ENCODE data around the gene C5AR2.

C5AR2 gene

GRCh38 chr19:47315125-47315821 is 16.7 kb upstream of the C5AR2 start:
- Histone ChIP-seq H3K27me3 (peaks cover 0 to 39% (median 21%) of the 10 kb centered on the region in 11 experiments; a peak in 17 of 22 replicates), H3K36me3 (peaks cover 0 to 89% (median 0%) of the 10 kb centered on the region in 11 experiments; a peak in 7 of 22 replicates), H3K4me2 (peak overlapping the region in 8 of 11 experiments; percentile 5 to 95 (median 57); a peak in 13 of 22 replicates), H3K9ac (peak overlapping the region in 4 of 11 experiments; percentile 23 to 69 (median 55); a peak in 6 of 22 replicates), H4K20me1 (peaks cover 0 to 7% (median 0%) of the 10 kb centered on the region in 11 experiments; a peak in 3 of 22 replicates), H3K4me3 (peak overlapping the region in 3 of 10 experiments; percentile 66 to 75 (median 73); a peak in 3 of 20 replicates), H3K9me3 (replicated peaks in 1 of 11) (peaks cover 0 to 44% (median 0%) of the 10 kb centered on the region in 11 experiments; a peak in 8 of 22 replicates), H3K4me1 (peaks cover 0 to 92% (median 25%) of the 10 kb centered on the region in 10 experiments; a peak in 16 of 20 replicates), H3K27ac (peak overlapping the region in 5 of 11 experiments; percentile 46 to 78 (median 66); a peak in 10 of 22 replicates)
- peak; percentile 69 to 97 (median 82); a peak in 20 of 22 replicates for TF ChIP-seq Cebpa-rat (IDR thresholded peaks at IDR 0.05)

- peak overlapping the region in 5 of 11 experiments; percentile 56 to 95 (median 75); a peak in 8 of 22 replicates for H3K4me2 ChIP-seq
- H3K4me1 ChIP-seq = peaks cover 0 to 97% (median 14%) of the 10 kb centered on the region in 10 experiments; a peak in 14 of 20 replicates
- peak overlapping the region in 1 of 11 experiments; percentile 48; a peak in 3 of 22 replicates for H3K9ac ChIP-seq
- peaks cover 0 to 92% (median 0%) of the 10 kb centered on the region in 11 experiments; a peak in 7 of 22 replicates for H3K36me3 ChIP-seq
- H3K4me3 ChIP-seq = peak overlapping the region in 2 of 10 experiments; percentile 18 to 23; a peak in 3 of 20 replicates
- H3K27ac ChIP-seq = peak overlapping the region in 3 of 11 experiments; percentile 66 to 78 (median 71); a peak in 5 of 22 replicates
- TF ChIP-seq Cebpa-rat (IDR thresholded peaks at IDR 0.05) = no peak
- H3K27me3 ChIP-seq = peaks cover 0 to 27% (median 8%) of the 10 kb centered on the region in 11 experiments; a peak in 12 of 22 replicates
- no peaks in the 10 kb centered on the region; a peak in 1 of 22 replicates for H4K20me1 ChIP-seq
- peaks cover 0 to 56% (median 5%) of the 10 kb centered on the region in 11 experiments; a peak in 14 of 22 replicates for H3K9me3 ChIP-seq (replicated peaks in 1 of 11)
These were observed 15.5 kb upstream of the C5AR2 start for GRCh38 chr19:47316513-47316912.

GRCh38 chr19:47319923-47320871 is 11.8 kb upstream of the C5AR2 start:
- Histone ChIP-seq H3K36me3 (peaks cover 0 to 61% (median 0%) of the 10 kb centered on the region in 11 experiments; a peak in 7 of 22 replicates), H3K27ac (peak overlapping the region in 3 of 11 experiments; percentile 17 to 99 (median 98); a peak in 5 of 22 replicates), H4K20me1 (no peaks in the 10 kb centered on the region), H3K4me1 (peaks cover 0 to 98% (median 32%) of the 10 kb centered on the region in 10 experiments; a peak in 17 of 20 replicates), H3K9me3 (replicated peaks in 1 of 11) (peaks cover 0 to 35% (median 5%) of the 10 kb centered on the region in 11 experiments; a peak in 12 of 22 replicates), H3K4me2 (peak overlapping the region in 3 of 11 experiments; percentile 46 to 97 (median 95); a peak in 6 of 22 replicates), H3K9ac (peak overlapping the region in 1 of 11 experiments; percentile 37; a peak in 1 of 22 replicates), H3K4me3 (peak overlapping the region in 2 of 10 experiments; percentile 9 to 24; a peak in 2 of 20 replicates), H3K27me3 (peaks cover 0 to under 1% (median 0%) of the 10 kb centered on the region in 11 experiments; a peak in 2 of 22 replicates)
- TF ChIP-seq Cebpa-rat (IDR thresholded peaks at IDR 0.05) = no peak

- H3K27ac ChIP-seq = peak overlapping the region in 4 of 11 experiments; percentile 21 to 99 (median 97); a peak in 7 of 22 replicates
- peak overlapping the region in 2 of 10 experiments; percentile 33 to 40; a peak in 3 of 20 replicates for H3K4me3 ChIP-seq
- peaks cover 0 to 31% (median 5%) of the 10 kb centered on the region in 11 experiments; a peak in 12 of 22 replicates for H3K9me3 ChIP-seq (replicated peaks in 1 of 11)
- peaks cover 0 to 100% (median 22%) of the 10 kb centered on the region in 10 experiments; a peak in 16 of 20 replicates for H3K4me1 ChIP-seq
- no peaks in the 10 kb centered on the region for H3K27me3 ChIP-seq
- peak overlapping the region in 3 of 11 experiments; percentile 29 to 92 (median 65); a peak in 4 of 22 replicates for H3K9ac ChIP-seq
- H4K20me1 ChIP-seq = no peaks in the 10 kb centered on the region
- peak overlapping the region in 3 of 11 experiments; percentile 95 to 98 (median 97); a peak in 6 of 22 replicates for H3K4me2 ChIP-seq
- H3K36me3 ChIP-seq = peaks cover 0 to 52% (median 0%) of the 10 kb centered on the region in 11 experiments; a peak in 7 of 22 replicates
- no peak for TF ChIP-seq Cebpa-rat (IDR thresholded peaks at IDR 0.05)
These were observed 10.3 kb upstream of the C5AR2 start for GRCh38 chr19:47321630-47322029.

GRCh38 chr19:47322058-47322457 is 9.9 kb upstream of the C5AR2 start:
- Histone ChIP-seq H3K9me3 (replicated peaks in 1 of 11) (peaks cover 0 to 30% (median 5%) of the 10 kb centered on the region in 11 experiments; a peak in 12 of 22 replicates), H3K4me1 (peaks cover 0 to 100% (median 22%) of the 10 kb centered on the region in 10 experiments; a peak in 16 of 20 replicates), H3K36me3 (peaks cover 0 to 47% (median 0%) of the 10 kb centered on the region in 11 experiments; a peak in 7 of 22 replicates), H3K27ac (peak overlapping the region in 4 of 11 experiments; percentile 21 to 99 (median 97); a peak in 7 of 22 replicates), H3K27me3 (no peaks in the 10 kb centered on the region), H3K9ac (peak overlapping the region in 3 of 11 experiments; percentile 29 to 92 (median 65); a peak in 5 of 22 replicates), H3K4me2 (peak overlapping the region in 4 of 11 experiments; percentile 24 to 98 (median 96); a peak in 6 of 22 replicates), H4K20me1 (no peaks in the 10 kb centered on the region), H3K4me3 (peak overlapping the region in 2 of 10 experiments; percentile 33 to 40; a peak in 3 of 20 replicates)
- TF ChIP-seq Cebpa-rat (IDR thresholded peaks at IDR 0.05) = no peak

GRCh38 chr19:47323409-47323808 is 8.6 kb upstream of the C5AR2 start:
- H3K27ac ChIP-seq = peak overlapping the region in 6 of 11 experiments; percentile 53 to 99 (median 90); a peak in 12 of 22 replicates
- peak overlapping the region in 4 of 11 experiments; percentile 60 to 92 (median 81); a peak in 8 of 22 replicates for H3K9ac ChIP-seq
- peaks cover 0 to 34% (median 0%) of the 10 kb centered on the region in 11 experiments; a peak in 7 of 22 replicates for H3K36me3 ChIP-seq
- peak overlapping the region in 3 of 10 experiments; percentile 40 to 51 (median 41); a peak in 5 of 20 replicates for H3K4me3 ChIP-seq
- H4K20me1 ChIP-seq = no peaks in the 10 kb centered on the region
- peaks cover 0 to 100% (median 22%) of the 10 kb centered on the region in 10 experiments; a peak in 16 of 20 replicates for H3K4me1 ChIP-seq
- TF ChIP-seq Cebpa-rat (IDR thresholded peaks at IDR 0.05) = no peak
- H3K4me2 ChIP-seq = peak overlapping the region in 6 of 11 experiments; percentile 71 to 98 (median 91); a peak in 11 of 22 replicates
- peaks cover 0 to 30% (median 5%) of the 10 kb centered on the region in 11 experiments; a peak in 12 of 22 replicates for H3K9me3 ChIP-seq (replicated peaks in 1 of 11)
- no peaks in the 10 kb centered on the region for H3K27me3 ChIP-seq

- no peaks in the 10 kb centered on the region for H3K27me3 ChIP-seq
- H4K20me1 ChIP-seq = no peaks in the 10 kb centered on the region
- H3K36me3 ChIP-seq = peaks cover 0 to 29% (median 0%) of the 10 kb centered on the region in 11 experiments; a peak in 7 of 22 replicates
- peak overlapping the region in 6 of 11 experiments; percentile 29 to 92 (median 68); a peak in 10 of 22 replicates for H3K9ac ChIP-seq
- H3K4me2 ChIP-seq = peak overlapping the region in 8 of 11 experiments; percentile 42 to 98 (median 86); a peak in 15 of 22 replicates
- H3K4me3 ChIP-seq = peak overlapping the region in 4 of 10 experiments; percentile 5 to 51 (median 40); a peak in 7 of 20 replicates
- no peak for TF ChIP-seq Cebpa-rat (IDR thresholded peaks at IDR 0.05)
- H3K4me1 ChIP-seq = peaks cover 0 to 100% (median 22%) of the 10 kb centered on the region in 10 experiments; a peak in 16 of 20 replicates
- H3K9me3 ChIP-seq (replicated peaks in 1 of 11) = peaks cover 0 to 30% (median 5%) of the 10 kb centered on the region in 11 experiments; a peak in 12 of 22 replicates
- H3K27ac ChIP-seq = peak overlapping the region in 7 of 11 experiments; percentile 11 to 99 (median 84); a peak in 12 of 22 replicates
These were observed 8.1 kb upstream of the C5AR2 start for GRCh38 chr19:47323872-47324271.
